OCI-M1 (cell line): Measurements from ENCODE around the gene MXD1.
A peak's percentile ranks its signal among the peaks of the same experiment; 100 is the strongest.
"Not testable (repeated sequence)": the region's sequence is repeated elsewhere in the genome, so short reads cannot be mapped to it uniquely, and the experiment has no call there.

Experiments
- DNase-seq: peaks from one replicate; lab custom pipeline; 2025; lab: John Stamatoyannopoulos, UW

The MXD1 gene

GRCh38 chr2:69914950-69915945 is at the start of gene MXD1:
TSS of gene MXD1 (plus strand) at chr2:69915109. CDS start at chr2:69915331, 222 bp downstream.
- DNase-seq = peak; percentile 34

GRCh38 chr2:69888451-69888850 is 26.5 kb upstream of the MXD1 start:
- DNase-seq = no peak

GRCh38 chr2:69889302-69889701 is 25.6 kb upstream of the MXD1 start:
- DNase-seq = no peak

GRCh38 chr2:69890881-69891280 is 24.0 kb upstream of the MXD1 start:
- no peak for DNase-seq

GRCh38 chr2:69892838-69893424 is 22.0 kb upstream of the MXD1 start:
- DNase-seq = peak; percentile 14

GRCh38 chr2:69893684-69894551 is 21.0 kb upstream of the MXD1 start, which contains the start of gene SNRNP27:
TSS of gene SNRNP27 (plus strand) at chr2:69893956. CDS start at chr2:69893985, 29 bp downstream.
- peak; percentile 81 for DNase-seq

- DNase-seq = not testable (repeated sequence)
These were observed 20.2 kb upstream of the MXD1 start for GRCh38 chr2:69894737-69895136.

GRCh38 chr2:69902213-69902922 is 12.5 kb upstream of the MXD1 start:
- peak; percentile 64 for DNase-seq

- no peak for DNase-seq
These were observed 7.7 kb upstream of the MXD1 start for GRCh38 chr2:69907216-69907615.

- peak; percentile 65 for DNase-seq
These were observed 2.8 kb upstream of the MXD1 start for GRCh38 chr2:69911985-69912563.

- DNase-seq = peak; percentile 100
These were observed 552 bp upstream of the MXD1 start for GRCh38 chr2:69914164-69914949.

- peak; percentile 34 for DNase-seq
These were observed 1.2 kb downstream of the MXD1 start for GRCh38 chr2:69916106-69916505.

- DNase-seq = peak; percentile 68
These were observed 2.9 kb downstream of the MXD1 start for GRCh38 chr2:69917852-69918251.

- peak; percentile 65 for DNase-seq
These were observed 3.5 kb downstream of the MXD1 start for GRCh38 chr2:69918401-69918800.

GRCh38 chr2:69923116-69923515 is 8.2 kb downstream of the MXD1 start:
- DNase-seq = no peak

GRCh38 chr2:69926849-69927515 is 12.1 kb downstream of the MXD1 start:
- DNase-seq = peak; percentile 83

GRCh38 chr2:69931832-69932595 is 17.1 kb downstream of the MXD1 start:
- DNase-seq = no peak

- no peak for DNase-seq
These were observed 17.6 kb downstream of the MXD1 start for GRCh38 chr2:69932596-69932922.

GRCh38 chr2:69933254-69933828 is 18.4 kb downstream of the MXD1 start:
- peak; percentile 54 for DNase-seq
